Activated CD8-positive, alpha-beta memory T cell treated with anti-CD3 and anti-CD28 coated beads for 36 hours (primary cell): Measurements from ENCODE around the gene ZNF132. TPM values are rescaled to one million over a fixed set of nuclear protein-coding genes. Genes with fewer than 3 reads are reported as not detected.

Source experiments
- CTCF ChIA-PET: fragments of 350-600 bp; sonication (Branson Sonifier 250); formaldehyde crosslinking; loops from one replicate; lab custom pipeline; 2021; ENCODE audit warnings: antibody characterized with exemption; lab: Charles Lee
- POLR2A ChIA-PET: fragments of 350-600 bp; sonication (Branson Sonifier 250); formaldehyde crosslinking; loops from one replicate; lab custom pipeline; 2021; ENCODE audit warnings: antibody characterized with exemption; lab: Charles Lee
- total RNA-seq, 2 experiments: library from RNA; stranded (reverse); gene quantifications; one replicate each; pipeline ENCODE4 v1.2.3, GENCODE V29; 2021

Gene ZNF132
- total RNA-seq, 2 experiments from 2014 or later = 5.0 to 5.3 TPM

GRCh38 chr19:58428617-58429016 is 11.3 kb downstream of the ZNF132 start:
- CTCF ChIA-PET = no interaction called here
- POLR2A ChIA-PET = no interaction called here

DNA sequence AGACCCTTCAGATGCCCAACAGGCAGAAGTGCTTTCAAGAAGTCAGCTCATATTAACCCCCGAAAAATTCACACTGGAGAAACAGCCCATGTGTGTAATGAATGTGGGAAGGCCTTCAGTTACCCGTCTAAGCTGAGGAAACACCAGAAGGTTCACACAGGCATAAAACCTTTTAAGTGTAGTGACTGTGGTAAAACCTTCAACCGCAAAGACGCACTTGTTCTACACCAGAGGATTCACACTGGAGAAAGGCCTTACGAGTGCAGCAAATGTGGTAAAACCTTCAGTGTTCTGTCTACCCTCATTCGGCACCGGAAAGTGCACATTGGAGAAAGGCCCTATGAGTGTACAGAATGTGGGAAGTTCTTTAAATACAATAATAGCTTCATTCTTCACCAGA is 22.9 kb downstream of the ZNF132 start:
- POLR2A ChIA-PET = interaction anchor here (0.5 kb wide), 1 partner anchor 41 kb away, joined by 7 read pairs; no protein-coding TSS in a partner anchor
- CTCF ChIA-PET = no interaction called here

DNA sequence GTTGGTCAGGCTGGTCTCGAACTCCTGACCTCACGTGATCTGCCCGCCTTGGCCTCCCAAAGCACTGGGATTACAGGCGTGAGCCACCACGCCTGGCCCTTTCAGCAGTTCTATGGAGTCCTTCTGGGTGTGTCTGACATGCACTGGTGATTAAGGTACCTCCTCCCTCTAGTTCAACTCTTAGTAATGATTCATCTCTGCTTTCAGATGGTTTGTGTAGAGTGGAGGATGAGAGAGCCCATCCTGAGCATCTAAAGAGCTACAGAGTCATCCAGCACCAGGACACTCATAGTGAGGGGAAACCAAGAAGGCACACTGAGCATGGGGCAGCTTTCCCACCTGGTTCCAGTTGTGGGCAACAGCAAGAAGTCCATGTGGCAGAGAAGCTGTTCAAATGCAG is 23.3 kb downstream of the ZNF132 start:
- POLR2A ChIA-PET = interaction anchor here (0.5 kb wide), 1 partner anchor 40 kb away, joined by 7 read pairs; no protein-coding TSS in a partner anchor
- CTCF ChIA-PET = no interaction called here

DNA sequence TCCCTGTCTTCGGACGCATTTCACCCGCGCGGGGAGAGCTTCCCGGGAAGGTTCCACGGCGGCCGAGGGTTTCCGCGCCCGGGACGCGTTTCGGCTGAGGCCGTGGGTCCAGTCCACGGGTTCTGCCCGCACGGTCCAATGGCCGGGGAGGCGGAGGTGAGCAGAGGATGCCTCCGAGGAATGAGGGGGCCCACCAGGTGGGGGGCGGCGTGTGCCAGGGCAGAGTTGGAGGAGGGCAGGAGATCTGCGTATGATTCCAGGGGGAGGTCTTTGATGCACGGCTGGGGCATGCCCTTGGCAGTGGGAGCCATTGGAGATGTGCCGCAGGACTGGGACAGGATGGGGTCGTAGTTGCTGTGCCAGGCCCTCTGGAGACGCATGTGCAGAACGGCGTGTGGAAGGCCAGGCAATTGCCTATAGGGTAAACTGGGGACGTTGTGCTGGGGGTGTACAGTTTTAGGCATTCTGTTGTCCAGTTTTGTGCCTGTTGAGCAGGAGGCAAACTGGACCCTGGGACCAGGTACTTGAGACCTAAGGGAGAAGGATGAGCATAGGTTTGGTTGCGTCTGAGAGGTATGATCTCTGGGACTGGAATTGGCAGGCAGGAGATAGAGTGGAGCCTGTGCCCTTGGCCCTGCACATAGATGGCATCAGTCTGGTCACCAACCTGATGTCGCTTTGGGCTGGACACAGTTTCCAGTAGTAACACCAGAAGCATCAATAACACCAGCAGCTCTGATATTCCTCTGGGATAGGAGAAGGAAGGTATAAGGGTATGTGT is 30.8 kb downstream of the ZNF132 start:
- POLR2A ChIA-PET = interaction anchor here (1.0 to 1.8 kb wide), 2 partner anchors 66 to 111 kb away, joined by 3 to 6 read pairs; partner anchors contain the start of genes ZBTB45 and ZNF446
- CTCF ChIA-PET = interaction anchor here (0.8 to 1.0 kb wide), 5 partner anchors 10 to 111 kb away, joined by 3 to 4 read pairs (median 4); partner anchors contain the start of gene ZBTB45

GRCh38 chr19:58408152-58409009 is 31.6 kb downstream of the ZNF132 start, which contains the start of gene ZNF584:
ZNF584 (plus strand) TSS chr19:58408649; CDS start chr19:58409148, 499 bp downstream.
- POLR2A ChIA-PET = interaction anchor here (1.0 to 1.8 kb wide), 2 partner anchors 67 to 112 kb away, joined by 3 to 6 read pairs; partner anchors contain the start of genes ZBTB45 and ZNF446
- CTCF ChIA-PET = interaction anchor here (0.8 to 1.0 kb wide), 4 partner anchors 9 to 112 kb away, joined by 3 to 4 read pairs (median 4); partner anchors contain the start of gene ZBTB45

DNA sequence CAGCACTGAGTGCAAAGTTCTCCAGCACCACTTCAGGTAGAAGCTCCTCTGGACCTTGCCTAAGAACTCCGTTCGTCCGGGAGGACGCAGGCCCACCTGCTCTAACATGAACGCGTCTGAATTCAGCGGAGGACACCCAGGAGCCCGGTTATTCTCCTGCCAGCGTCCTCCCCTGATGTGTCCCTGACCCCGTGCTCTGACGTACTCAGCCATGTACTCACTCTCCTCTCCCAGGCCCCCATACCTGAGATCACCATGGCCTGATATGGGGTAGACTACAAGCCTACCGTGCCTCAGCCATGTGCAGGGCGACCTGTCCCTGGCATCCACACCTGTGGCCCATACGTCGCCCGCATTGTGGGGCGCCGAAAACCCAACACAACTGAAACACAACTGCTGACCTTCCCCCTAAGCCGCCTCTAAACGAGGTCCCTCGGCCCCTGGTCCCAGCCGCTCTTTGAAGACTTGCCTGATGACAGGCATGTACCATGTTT is 32.2 kb downstream of the ZNF132 start:
- CTCF ChIA-PET = interaction anchor here (0.6 to 1.0 kb wide), 3 partner anchors 8 to 189 kb away, joined by 3 to 4 read pairs (median 4); no protein-coding TSS in a partner anchor
- POLR2A ChIA-PET = interaction anchor here (1.0 to 1.8 kb wide), 2 partner anchors 68 to 112 kb away, joined by 3 to 6 read pairs; partner anchors contain the start of genes ZBTB45 and ZNF446

- ChIA-PET POLR2A (no interaction called here), CTCF (interaction anchor here (0.5 to 0.6 kb wide), 2 partner anchors 13 to 188 kb away, joined by 3 read pairs; no protein-coding TSS in a partner anchor)
These were observed 32.9 kb downstream of the ZNF132 start for GRCh38 chr19:58406818-58407657.

- CTCF ChIA-PET = interaction anchor here (2.1 kb wide), 1 partner anchor 116 kb away, joined by 5 read pairs; the partner anchor contains the start of gene ZBTB45
- POLR2A ChIA-PET = interaction anchor here (0.7 kb wide), 1 partner anchor 35 kb away, joined by 8 read pairs; no protein-coding TSS in a partner anchor
These were observed 36.0 kb downstream of the ZNF132 start for GRCh38 chr19:58403920-58404478.

DNA sequence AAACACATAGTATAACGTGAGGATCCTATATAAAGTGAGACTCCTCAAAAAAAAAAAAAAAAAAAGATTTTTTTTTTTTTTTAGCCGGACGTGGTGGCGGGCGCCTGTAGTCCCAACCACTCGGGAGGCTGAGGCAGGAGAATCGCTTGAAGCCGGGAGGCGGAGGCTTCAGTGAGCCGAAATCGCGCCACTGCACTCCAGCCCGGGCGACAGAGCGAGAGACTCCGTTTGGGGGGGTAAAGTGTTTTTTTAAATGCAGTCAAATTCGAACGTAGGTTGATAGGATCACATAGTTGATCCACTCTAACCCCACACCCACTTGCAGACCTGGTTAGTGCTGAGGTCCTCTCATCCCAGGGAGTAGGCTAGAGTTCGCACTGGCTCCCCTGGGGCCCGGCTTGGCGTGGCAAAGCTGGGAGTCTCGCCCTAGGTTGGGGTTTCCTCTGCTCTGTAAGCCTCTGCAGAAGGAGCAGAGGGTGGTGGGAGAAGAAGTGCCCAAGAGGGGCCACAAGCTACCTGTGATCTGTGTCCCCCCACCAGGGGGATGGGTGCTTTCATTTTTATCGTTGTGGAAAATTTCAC is 38.0 kb downstream of the ZNF132 start:
- ChIA-PET POLR2A (no interaction called here), CTCF (interaction anchor here (0.6 to 2.1 kb wide), 3 partner anchors 40 to 118 kb away, joined by 3 to 5 read pairs (median 5); partner anchors contain the start of genes ZBTB45 and ZNF497)

- CTCF ChIA-PET = interaction anchor here (1.3 kb wide), 1 partner anchor 119 kb away, joined by 4 read pairs; the partner anchor contains the start of gene ZBTB45
- POLR2A ChIA-PET = no interaction called here
These were observed 38.8 kb downstream of the ZNF132 start for GRCh38 chr19:58400916-58401839.

DNA sequence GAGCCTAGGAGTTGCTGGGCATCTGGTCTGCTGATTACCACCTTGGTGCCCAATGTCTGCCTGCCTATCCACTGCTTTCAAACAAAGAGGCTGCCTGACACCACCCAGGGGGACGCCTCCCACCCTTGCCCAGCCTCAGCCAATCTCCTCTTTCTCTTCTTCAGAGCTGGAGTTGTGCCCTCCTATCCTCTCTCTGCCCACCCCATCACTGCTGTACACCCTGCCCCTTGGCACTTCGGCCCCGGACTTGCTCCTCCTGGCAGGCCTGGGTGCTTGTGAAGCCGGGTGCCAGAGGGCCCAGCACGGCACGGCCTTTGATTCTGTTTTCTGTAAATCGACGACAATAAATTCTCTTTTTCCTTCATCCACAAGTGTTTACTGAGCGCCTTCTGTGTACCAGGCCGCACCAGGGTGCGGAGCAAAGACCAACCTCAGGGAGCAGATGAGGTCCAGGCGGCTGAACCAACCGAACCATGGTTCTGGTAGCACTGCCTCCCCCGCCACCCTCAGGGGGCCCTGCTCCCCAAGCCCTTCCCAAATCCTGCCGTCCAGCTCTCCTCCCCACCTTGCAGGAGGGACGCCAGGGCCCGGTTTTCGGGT is 39.5 kb downstream of the ZNF132 start:
- ChIA-PET CTCF (interaction anchor here (1.3 kb wide), 1 partner anchor 119 kb away, joined by 4 read pairs; the partner anchor contains the start of gene ZBTB45), POLR2A (no interaction called here)

DNA sequence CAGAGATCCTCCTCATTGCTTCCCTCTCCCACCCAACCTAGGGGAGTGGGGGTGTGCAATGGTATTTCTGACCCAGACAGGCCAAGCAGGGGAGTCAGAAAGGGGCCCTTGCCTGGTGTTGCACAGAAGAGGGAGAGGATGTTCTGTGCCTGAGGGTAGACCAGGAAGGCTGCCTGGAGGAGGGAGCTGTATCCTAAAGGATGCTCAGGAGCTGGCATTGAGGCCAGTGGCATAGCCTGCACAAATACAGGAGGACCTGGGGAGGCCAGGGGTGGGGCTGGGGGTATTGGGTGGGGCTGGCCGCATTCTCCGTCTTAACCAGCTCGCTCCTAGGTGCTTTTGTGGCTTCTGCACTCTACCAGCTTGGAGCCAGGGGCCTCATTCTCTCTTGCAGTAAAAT is 40.0 kb downstream of the ZNF132 start:
- ChIA-PET CTCF (interaction anchor here (1.3 to 1.4 kb wide), 2 partner anchors 9 to 120 kb away, joined by 4 read pairs; partner anchors contain the start of genes ZBTB45 and ZNF584), POLR2A (no interaction called here)

DNA sequence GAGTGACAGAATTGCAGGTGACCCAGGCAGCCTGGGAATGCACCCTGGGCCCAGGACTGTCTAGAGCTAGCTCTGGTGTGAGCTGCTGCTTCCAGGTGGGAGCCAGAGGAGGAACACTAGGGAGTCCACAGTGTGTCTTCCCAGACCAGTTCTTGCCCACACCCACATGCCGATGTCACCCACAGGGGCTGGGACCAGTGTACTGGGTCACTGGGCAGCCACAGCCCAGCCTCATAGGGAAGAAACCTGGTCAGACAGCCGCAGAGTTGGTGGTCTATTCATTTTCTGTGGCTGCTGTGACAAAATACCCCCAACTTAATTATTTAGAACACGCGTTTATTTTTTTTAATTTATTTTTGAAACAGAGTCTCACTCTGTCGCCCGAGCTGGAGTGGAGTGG is 41.4 kb downstream of the ZNF132 start:
- POLR2A ChIA-PET = no interaction called here
- CTCF ChIA-PET = interaction anchor here (1.0 to 1.4 kb wide), 2 partner anchors 10 to 11 kb away, joined by 3 to 4 read pairs; partner anchors contain the start of gene ZNF584

DNA sequence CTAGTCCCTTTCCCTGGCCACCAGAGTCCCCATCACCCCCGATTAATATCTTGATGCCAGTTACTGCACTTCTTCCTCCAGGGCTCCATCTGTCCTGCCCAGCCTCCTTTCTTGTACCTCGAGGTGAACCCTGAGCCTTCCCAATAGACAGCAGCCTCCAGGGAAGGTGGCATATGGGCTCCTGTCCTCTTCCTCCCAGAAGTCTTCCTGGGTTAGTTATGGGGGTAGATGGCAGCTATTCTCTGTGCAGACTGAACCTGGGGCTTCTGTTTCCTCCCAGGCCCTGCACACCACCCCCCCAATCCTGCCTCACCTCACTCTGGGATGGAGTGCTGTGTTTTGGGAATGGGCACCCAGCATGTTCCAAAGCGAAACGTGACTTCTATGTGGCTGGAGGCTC is 41.9 kb downstream of the ZNF132 start:
- ChIA-PET POLR2A (no interaction called here), CTCF (no interaction called here)

DNA sequence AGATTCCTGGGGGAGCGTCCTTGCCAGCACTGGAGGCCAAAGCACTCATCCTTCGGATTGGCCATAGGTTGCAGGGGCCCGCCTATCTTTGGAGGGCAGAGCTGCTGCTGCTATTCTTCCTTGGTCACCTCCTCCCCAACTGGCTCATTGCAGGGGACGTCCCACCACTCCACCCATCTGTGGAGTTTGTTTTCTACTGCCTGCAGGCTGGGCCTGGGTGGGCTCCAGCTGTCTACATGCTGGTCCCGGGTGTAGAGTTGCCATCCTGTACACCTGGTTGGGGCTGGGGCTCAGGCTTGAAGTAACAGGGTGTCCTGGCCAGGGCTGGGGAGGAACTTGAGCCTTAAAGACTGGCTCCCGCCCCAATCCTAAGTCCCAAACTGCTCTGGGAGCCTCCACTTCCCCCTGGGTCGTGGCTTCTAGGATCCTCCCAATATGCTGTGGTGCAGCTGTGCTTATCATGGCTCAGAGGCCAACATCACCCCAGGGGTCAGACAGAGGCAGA is 42.4 kb downstream of the ZNF132 start:
- ChIA-PET CTCF (no interaction called here), POLR2A (no interaction called here)
